ENCODE data around the gene TP53I3.
"Not testable (repeated sequence)": the region's sequence is repeated elsewhere in the genome, so short reads cannot be mapped to it uniquely, and the experiment has no call there.

The TP53I3 gene

GRCh38 chr2:24095171-24095677 lies 10.6 kb upstream of the TP53I3 start:
- not testable (repeated sequence) for DNase-seq

- not testable (repeated sequence) for DNase-seq
Observed at GRCh38 chr2:24093270-24093669, 8.6 kb upstream of the TP53I3 start.

DNA sequence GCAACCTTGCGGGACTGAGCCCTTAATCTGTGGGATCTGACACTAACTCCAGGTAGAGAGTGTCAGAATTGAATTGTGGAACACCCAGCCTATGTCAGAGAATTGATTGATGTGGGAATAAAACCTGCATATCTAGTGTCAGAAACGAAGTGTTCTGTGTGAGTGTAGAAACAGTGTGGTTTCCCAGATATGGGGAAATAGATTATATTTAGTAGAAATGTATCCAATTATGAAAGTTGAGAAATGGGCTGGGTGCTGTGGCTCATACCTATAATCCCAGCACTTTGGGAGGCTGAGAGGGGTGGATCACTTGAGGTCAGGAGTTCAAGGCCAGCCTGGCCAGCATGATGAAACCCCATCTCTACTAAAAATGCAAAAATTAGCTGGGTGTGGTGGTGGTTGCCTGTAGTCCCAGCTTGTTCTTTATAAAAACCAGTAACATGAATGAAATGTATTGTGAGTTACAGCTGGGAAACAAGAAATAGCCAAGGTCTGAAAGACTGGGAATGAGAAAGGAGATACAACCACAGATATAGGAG lies 4.3 kb upstream of the TP53I3 start:
- DNase-seq = no peak

DNA sequence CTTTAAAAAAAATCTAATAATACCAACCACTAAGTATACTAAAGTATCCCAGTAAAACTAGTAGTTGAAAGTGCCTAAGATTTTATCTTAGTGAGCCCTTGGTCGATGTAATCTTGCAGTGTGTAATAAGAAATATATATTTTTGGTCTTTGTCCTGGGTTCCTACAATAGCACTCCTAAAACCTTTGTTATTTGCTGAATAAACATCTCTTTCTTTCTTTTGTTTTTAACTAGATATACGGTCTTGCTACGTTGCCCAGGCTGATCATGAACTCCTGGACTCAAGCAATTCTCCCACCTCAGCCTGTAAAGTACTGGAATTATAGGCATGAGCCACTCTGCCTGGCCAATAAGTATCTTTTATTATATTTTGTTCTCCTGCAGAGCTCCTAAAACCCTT lies 2.4 kb upstream of the TP53I3 start:
- no peak for DNase-seq

GRCh38 chr2:24086241-24086640 lies 1.6 kb upstream of the TP53I3 start:
- DNase-seq = no peak

DNA sequence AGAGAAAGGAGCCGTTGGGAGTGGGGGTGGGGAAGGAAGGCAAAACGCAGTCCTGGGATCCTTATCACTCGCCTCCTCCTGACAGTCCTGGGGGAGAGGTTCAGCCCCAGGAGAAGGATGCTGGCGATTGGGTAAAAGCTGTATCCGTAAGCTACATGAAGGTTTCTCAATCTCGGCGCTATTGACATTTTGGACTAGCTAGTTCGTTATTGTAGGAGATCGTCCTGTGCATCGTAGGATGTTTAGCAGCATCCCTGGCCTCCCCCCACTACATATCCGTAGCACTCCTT lies 511 bp upstream of the TP53I3 start:
- DNase-seq = no peak

GRCh38 chr2:24083567-24084385 lies 858 bp downstream of the TP53I3 start:
- peak; percentile 64 for DNase-seq

DNA sequence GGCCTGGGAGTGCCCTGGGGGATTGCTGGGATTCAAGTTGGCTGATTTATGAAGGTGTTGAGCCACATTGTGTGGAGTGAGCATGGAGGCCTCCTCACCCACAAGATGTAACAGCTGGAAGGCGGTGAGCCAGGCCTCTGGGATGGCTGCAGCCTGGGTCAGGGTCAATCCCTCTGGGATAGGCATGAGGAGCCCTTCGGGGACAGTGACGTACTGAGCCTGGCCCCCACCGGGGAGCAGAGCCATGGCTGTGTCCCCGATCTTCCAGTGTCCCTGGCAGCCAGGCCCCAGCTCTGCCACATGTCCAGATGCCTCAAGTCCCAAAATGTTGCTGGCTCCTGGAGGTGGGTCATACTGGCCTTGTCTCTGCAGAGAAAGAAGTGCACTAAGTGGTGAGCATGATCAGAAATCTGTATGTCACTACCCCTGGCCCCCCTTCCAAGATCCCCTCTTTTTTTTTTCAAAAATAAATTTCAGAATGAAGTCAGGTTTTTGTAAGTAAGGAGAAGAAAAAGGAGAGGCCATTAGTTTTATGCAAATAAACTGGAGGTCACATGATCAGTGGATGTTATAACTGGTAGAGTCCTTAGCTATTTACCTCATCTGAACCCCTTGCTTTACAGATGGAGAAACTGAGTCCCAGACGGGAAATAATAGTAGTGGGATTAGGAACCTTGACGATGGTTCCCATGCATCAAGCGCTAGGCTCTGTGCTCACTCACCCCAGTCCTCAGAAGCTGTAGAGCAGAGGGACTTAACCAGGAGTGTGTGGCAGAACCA lies 1.7 kb downstream of the TP53I3 start:
- no peak for DNase-seq

DNA sequence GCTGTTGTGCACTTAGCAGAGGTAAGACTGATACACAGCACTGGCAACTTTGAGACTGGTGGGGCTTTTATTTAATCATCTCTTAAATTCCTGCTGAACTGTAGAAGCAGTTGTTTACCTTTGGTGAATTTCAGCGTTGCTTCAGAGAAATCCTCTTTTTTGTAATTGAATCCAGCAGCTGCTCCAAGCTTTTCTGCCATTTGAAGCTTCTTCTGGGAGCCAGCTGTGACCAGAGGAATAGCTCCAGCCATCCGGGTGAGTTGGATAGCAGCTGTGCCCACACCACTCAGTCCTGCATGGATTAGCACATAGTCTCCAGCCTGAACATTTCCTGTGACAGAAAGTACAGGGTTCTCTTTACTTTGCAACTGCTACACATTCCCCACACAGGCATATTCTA lies 3.9 kb downstream of the TP53I3 start:
- DNase-seq = no peak

DNA sequence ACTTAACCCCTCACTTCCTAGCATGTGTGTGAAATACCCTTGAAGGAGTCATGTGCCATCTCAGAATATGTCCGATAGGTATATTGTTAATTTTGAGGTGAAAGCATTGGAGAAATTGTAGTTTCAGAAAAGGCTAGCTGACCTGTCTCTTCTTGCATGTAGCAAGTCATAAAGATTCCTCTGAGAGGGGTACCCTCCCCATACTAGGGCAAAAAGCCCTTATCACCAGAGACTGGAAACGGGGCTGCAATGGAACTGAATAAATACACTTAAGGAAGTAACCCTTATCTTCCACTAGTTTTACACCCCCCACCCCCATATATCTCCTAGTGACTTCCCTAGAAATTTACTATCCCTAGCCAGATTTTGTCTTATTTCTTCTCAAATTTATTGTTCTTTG lies 6.8 kb downstream of the TP53I3 start:
- no peak for DNase-seq

GRCh38 chr2:24077535-24077877 lies 7.1 kb downstream of the TP53I3 start:
- no peak for DNase-seq

DNA sequence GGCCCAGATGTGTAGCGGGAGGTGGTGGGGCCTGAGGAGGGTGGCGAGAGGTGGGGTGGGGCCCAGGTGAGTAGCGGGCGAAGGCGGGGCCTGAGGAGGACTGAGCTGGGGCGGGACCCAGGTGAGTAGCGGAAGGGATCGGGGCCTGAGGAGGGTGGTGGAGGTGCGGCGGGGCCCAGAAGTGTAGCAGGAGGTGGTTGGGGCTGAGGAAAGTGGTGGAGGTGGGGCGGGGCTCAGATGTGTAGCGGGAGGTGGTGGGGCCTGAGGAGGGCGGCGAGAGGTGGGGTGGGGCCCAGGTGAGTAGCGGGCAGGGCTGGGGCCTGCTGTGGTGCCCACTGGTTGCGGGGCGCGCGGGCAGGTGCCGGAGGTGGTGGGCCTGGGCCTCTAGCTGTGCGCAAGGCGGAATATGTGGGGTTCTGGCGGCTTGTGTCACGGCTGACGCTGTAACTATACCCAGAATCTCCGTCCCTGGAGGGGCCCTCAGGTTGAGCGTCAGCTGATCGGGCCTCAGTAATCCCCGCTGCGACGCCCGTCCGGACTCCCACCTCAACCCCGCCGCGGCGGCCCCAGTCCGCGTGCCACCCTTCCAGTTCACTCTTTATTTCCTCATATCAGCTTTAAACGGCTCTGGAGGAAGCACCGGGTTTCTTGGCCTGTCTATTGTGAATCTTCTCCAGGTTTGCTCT lies 7.6 kb downstream of the TP53I3 start:
- peak; percentile 8 for DNase-seq

- DNase-seq = peak; percentile 100
Observed at GRCh38 chr2:24075915-24076848, 8.5 kb downstream of the TP53I3 start, which contains the start of gene SF3B6. SF3B6 (minus strand) TSS chr2:24076326; CDS start chr2:24076229, 97 bp downstream.

DNA sequence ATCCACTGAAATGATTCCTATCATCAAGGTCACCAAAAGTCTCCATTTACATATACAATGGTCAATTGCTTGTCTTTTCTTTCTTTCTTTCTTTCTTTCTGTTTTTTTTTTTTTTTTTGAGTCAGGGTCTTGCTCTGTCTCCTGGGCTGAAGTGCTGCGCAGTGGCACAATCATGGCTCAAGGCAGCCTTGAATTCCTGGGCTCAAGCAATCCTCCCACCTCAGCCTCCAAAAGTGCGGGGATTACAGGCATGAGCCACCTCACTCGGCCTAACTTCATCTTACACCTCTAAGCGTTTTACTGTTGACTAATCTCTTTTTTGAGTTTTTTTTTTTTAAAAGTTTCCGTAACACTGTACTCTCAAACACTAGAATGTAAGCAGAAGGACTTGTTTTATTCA lies 9.4 kb downstream of the TP53I3 start:
- DNase-seq = no peak

DNA sequence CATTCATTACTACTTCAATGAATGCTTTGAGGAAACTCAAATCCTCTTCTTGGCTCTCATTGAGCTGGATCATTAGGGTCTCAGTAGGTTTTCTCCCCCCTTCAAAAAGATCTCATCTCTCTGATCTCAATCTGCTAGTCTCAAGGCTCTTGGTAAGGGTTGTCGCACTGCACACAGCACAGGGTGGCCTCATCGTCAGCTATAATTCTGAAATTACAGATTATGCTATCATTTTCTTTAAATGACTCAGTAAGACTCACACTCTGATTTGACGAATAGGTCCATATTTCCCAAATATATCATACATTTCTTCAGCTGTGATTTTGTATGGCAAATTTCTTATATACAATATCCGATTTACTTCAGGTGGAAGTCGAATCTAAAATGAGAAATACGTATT lies 10.8 kb downstream of the TP53I3 start:
- DNase-seq = peak; percentile 58

- DNase-seq = no peak
Observed at GRCh38 chr2:24072259-24072658, 12.4 kb downstream of the TP53I3 start.

GRCh38 chr2:24065341-24065740 lies 19.3 kb downstream of the TP53I3 start:
- DNase-seq = peak; percentile 13

DNA sequence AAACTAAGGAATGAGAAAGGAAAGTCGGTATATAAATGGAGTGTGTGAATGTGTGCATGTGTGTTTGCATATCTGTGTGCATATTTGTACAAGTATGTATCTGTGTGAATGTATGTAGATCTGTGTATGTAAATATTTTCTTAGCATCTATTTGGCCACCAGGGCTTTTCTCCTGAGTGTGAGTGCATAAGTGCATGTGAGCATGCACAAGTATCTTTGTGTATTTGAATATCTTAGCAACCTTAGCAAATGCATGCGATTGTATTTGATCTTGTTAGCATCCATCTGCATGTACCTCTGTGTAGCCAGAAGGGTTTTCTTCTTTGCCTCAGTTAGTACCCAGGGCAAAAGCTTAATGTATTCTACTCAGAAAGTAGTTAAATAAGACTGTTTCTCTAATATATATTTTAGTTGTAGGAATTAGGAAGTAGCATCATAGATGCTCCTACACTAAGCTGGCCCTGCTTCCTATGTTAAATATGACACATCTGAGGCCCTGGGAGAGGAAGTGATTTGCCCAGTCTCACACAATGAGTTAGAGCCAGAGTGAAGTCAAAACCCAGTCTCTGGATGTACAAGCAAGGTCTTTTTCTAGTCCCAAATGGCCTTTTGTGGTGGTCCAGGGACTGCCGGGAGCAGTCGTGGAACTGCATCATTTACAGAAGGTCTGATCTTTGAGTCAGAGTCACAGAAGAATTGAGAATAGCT lies 25.9 kb downstream of the TP53I3 start:
- peak; percentile 14 for DNase-seq

DNA sequence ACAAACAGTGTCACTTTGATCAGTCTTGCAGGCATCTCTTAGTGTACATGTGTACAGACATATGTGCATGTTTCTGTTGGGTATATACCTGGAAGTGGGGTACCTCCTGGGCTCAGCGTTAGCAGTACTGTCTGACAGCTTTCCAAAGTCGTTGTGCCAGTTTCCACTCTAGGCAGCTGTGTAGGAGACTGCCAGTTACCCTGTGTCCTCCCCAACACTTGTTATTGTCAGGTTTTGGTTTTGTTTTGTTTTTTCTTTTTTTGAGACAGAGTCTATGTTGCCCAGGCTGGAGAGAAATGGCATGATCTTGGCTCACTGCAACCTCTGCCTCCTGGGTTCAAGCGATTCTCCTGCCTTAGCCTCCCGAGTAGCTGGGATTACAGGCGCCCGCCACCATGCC lies 28.9 kb downstream of the TP53I3 start:
- no peak for DNase-seq

DNA sequence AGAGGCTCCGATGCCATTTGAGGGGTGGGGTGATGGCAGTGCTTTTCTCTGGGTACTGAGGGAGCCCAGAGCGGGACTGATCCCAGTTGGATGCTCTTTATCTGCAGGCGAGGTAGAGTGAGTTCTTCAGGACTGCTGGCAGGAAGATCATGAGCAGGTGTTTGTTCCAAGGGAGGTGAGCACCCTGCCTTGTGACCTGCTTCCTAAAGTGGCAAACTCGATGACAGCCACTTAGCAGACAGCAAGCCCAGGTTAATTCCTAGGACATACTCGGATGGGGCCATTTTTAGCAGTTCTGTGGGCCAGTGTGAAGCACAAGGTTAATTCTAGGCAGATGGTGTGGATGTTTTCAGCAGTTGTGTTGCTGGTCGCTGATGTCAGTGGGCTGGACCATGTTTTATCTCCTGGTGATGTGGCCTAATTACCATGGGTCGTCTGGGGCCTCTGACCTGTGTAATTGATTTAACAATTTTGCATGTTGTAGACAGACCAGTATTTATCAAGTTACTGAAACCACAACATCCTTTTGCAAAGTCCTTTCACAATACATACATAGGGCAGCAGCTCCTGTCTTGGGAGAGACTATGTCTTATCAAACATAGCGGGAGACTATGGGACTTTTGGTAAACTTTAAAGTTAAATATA lies 30.1 kb downstream of the TP53I3 start:
- no peak for DNase-seq

DNA sequence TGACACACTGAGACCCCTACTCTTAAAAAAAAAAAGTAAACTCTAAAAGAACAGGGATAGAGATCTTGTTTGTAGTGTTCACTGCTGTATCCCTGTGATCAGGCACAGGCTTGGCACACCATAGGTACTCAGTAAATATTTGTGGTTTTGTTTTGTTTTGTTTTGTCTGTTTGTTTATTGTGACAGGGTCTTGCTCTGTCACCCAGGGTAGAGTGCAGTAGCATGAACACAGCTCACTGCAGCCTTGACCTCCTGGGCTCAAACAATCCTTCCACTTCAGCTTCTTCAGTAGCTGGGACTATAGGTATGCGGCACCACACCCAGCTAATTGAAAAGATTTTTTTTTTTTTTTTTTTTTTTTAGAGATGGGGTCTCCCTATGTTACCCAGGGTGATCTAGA lies 31.7 kb downstream of the TP53I3 start:
- no peak for DNase-seq

All from activated CD4-positive, alpha-beta T cell treated with anti-CD3 and anti-CD28 coated beads, Interleukin-10, Interleukin-2, amounts not matched to agents 100 ng/mL and 50 ng/mL, durations not matched to agents 16 hours and 8 hours (primary cell).